ENCODE measurements around the gene MOAP1.
"Not testable (repeated sequence)": the region's sequence is repeated elsewhere in the genome, so short reads cannot be mapped to it uniquely, and the experiment has no call there.

MOAP1 gene

DNA sequence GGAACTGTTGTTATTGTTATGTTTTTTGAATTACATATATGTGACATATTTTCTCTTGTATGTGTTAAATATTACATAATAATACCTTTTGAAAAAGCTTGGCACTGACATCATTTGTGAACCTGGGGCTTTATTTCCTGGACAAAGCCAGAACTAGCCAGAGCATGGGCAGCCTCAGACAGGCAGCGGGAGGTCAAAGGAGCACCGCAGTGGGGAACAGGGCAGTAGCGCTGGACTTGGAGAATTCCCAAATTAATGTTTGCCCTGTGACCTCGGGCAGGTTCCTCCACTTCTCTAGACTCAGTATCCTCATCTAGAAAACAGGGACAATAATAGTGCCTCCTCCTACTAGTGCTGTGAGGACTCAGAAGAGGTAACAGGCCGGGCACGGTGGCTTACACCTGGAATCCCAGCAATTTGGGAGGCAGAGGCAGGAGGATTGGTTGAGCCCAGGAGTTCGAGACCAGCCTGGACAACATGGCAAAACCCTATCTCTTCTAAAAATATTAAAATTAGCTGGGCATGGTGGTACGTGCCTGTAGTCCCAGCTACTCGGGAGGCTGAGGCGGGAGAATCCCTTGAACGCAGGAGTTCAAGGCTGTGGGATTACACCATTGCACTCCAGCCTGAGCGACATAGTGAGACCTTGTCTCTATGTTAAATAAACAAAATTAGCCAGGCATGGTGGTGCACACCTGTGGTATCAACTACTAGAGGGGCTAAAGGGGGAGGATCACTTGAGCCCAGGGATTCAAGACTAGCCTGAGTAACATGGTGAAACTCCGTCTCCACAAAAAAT, 41.6 kb downstream of the MOAP1 start:
- no peak for FAIRE-seq

DNA sequence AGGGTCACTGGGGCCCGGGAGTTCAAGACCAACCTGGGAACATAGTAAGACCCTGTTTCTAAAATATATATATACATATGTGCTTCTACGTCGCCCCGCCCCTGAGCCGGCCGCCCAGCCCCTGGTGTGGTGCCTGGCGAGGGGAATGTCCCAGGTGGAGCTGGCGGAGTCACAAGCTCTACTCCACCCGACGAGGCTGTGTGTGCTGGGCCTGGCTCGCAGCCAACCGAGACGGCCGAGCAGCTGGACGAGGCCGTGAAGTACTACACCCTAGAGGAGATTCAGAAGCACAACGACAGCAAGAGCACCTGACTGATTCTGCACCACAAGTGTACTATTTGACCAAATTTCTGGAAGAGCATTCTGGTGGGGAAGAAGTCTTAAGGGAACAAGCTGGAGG, 46.8 kb downstream of the MOAP1 start:
- FAIRE-seq = no peak

DNA sequence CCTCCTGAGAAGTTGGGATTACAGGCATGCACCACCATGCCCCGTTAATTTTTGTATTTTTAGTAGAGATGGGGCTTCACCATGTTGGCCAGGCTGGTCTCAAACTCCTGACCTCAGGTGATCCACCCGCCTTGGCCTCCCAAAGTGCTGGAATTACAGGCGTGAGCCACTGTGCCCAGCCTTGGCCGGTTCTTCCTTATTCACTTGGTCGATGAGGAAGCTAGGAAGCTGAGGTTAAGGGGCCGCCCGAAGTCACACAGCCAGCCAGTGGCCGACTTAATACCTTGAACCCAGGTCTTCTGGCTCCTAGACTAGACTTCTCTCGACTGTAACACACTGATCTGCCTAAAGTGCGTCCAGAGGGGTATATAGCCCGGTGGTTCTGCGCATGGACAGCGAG, 48.2 kb downstream of the MOAP1 start:
- not testable (repeated sequence) for FAIRE-seq

GRCh38 chr14:93136009-93136408, 48.7 kb downstream of the MOAP1 start:
- FAIRE-seq = no peak

DNA sequence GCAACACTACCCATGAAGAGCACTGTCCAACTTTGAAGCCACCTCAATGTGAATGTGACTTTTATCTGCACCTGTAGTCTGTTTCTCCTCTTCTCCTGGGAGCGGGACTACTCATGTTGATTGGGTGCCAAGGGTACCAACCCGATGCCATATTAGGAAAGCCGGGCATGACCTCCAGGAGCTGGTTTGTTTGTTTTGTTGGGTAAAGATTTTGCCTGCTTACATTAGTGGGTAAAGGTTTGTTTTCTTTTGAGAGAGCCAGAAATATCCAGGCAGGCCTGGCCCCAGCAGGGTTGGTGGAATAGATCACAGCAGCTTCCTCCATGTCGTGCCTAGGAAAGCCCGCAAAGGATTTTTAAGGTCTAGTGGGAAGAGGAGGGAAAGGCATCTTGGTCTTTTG, 49.3 kb downstream of the MOAP1 start:
- no peak for FAIRE-seq

DNA sequence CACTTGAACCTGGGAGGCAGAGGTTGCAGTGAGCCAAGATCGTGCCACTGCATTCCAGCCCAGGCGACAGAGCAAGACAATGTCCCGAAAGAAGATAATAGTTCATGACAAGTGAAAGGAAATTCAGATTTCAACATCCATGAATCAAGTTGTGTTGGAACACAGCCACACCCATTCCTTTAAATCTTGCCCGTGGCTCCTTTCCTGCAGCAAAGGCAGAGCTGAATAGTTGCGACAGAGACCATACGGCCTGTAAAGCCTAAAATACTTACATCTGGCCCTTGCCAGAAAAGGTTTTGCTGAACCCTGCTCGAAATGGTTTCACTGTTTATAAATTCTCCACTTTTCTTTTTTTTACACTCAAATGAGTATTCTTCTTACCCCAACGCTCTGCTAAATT, 51.2 kb downstream of the MOAP1 start:
- FAIRE-seq = no peak

DNA sequence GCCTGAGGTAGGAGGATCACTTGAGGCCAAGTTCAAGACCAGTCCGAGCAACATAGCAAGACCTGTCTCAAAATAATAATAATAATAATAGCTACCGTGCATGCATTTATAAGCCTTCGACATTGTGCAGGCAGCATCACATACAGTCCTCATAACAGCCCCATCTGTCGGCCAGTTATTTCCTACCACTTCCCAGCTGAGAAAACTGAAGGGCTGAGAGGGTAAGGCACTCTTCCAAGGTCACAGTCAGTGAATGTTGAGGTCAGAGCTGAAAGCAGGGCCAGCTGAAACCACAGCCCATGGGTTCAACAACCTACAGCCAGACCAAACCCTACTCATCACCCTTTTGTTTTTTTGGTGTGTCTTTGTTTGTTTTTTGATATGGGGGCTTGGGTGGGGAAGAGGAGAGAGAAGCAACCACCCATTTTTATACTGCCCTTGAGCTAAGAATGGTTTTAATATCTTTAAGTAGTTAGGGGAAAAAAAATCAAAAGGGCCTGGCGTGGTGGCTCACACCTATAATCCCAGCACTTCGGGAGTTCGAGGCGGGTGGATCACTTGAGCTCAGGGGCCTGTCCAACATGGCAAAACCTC, 52.1 kb downstream of the MOAP1 start:
- no peak for FAIRE-seq

All from endometrium (tissue), 2 donors.